Tibial nerve (tissue), 4 donors: ENCODE results near the gene KCNMB3. TPM values are rescaled to one million over a fixed set of nuclear protein-coding genes. Genes with fewer than 3 reads are reported as not detected.
"Not testable (repeated sequence)": the region's sequence is repeated elsewhere in the genome, so short reads cannot be mapped to it uniquely, and the experiment has no call there.

Source experiments
- DNase-seq, 2 donors: peaks; one replicate each; pipeline ENCODE4 v3.0.0-alpha.2; 2019; ENCODE audit warnings: low spot score in 2 of 2
- H3K27ac ChIP-seq, 4 donors: fragments of 200-600 bp; sonication (generic) in 3 of 4; one replicate each; pipeline ENCODE4 v1.5.1; 2017 to 2019; ENCODE audit warnings: mild to moderate bottlenecking in 1 of 4
- H3K27me3 ChIP-seq, 2 donors: fragments of 200-600 bp; sonication (generic) in 1 of 2; one replicate each; pipeline versions ENCODE4 v1.5.1 to v1.6.0; 2017 to 2019
- H3K36me3 ChIP-seq, 3 donors: fragments of 200-600 bp; sonication (generic); one replicate each; pipeline ENCODE4 v1.5.1; 2018 to 2019
- H3K4me1 ChIP-seq, 4 donors: fragments of 200-600 bp; sonication (generic) in 3 of 4; one replicate each; pipeline ENCODE4 v1.5.1; 2017 to 2019
- H3K4me3 ChIP-seq, 4 donors: fragments of 200-600 bp; sonication (generic) in 3 of 4; one replicate each; pipeline ENCODE4 v1.5.1; 2017 to 2019; ENCODE audit warnings: mild to moderate bottlenecking in 1 of 4, moderate library complexity in 1 of 4
- H3K9me3 ChIP-seq, 4 donors: fragments of 200-600 bp; sonication (generic) in 3 of 4; one replicate each; pipeline ENCODE4 v1.5.1; 2017 to 2019
- CTCF ChIP-seq, 5 experiments: fragments of 200-600 bp in 3 of 5; fragments of 450-650 bp in 2 of 5; sonication (generic) in 3 of 5; IDR thresholded peaks; one replicate each; pipeline ENCODE4 v1.5.1; 2016 to 2019; ENCODE audit warnings: antibody characterized with exemption in 5 of 5, mild to moderate bottlenecking in 3 of 5, moderate library complexity in 2 of 5
- EP300 ChIP-seq, 2 donors: sonication (generic); formaldehyde crosslinking; IDR thresholded peaks; one replicate each; pipeline ENCODE4 v1.6.1; 2017; ENCODE audit warnings: antibody characterized with exemption in 2 of 2, mild to moderate bottlenecking in 1 of 2
- POLR2A ChIP-seq, 2 donors: fragments of 450-650 bp; IDR thresholded peaks; one replicate each; pipeline ENCODE4 v1.6.1; 2017; ENCODE audit warnings: antibody characterized with exemption in 2 of 2, mild to moderate bottlenecking in 2 of 2, moderate library complexity in 2 of 2
- WGBS, 2 donors: methylation state at CpG; one replicate each; pipeline ENCODE4 v1.1.5; 2018; 5-methylcytosine and 5-hydroxymethylcytosine counted together
- total RNA-seq, 4 donors: library from RNA; depleted of rRNA; stranded (reverse); fragments of >200 nt; gene quantifications; one replicate each; pipeline ENCODE4 v1.1.0, GENCODE V29; 2016

The KCNMB3 gene
- total RNA-seq, 4 donors from 2014 or later: 2.0 to 3.3 (median 2.7) TPM

- WGBS, 2 donors: 81 to 95% methylated on average over 1 of the region's 1 CpG
- TF ChIP-seq CTCF (IDR thresholded peaks at IDR 0.05) (no peak), EP300 (IDR thresholded peaks at IDR 0.05) (no peak), POLR2A (IDR thresholded peaks at IDR 0.05) (no peak)
- no peak overlapping the region for H3K27ac ChIP-seq
- no peaks in the 10 kb centered on the region for H3K36me3 ChIP-seq
- H3K4me1 ChIP-seq: no peaks in the 10 kb centered on the region
- DNase-seq: no peak
- no peak overlapping the region for H3K4me3 ChIP-seq
- no peaks in the 10 kb centered on the region for H3K27me3 ChIP-seq
- no peaks in the 10 kb centered on the region for H3K9me3 ChIP-seq
Measured at GRCh38 chr3:179279837-179280236, 28.9 kb upstream of the KCNMB3 start.

- TF ChIP-seq EP300 (IDR thresholded peaks at IDR 0.05) (no peak), POLR2A (IDR thresholded peaks at IDR 0.05) (no peak), CTCF (IDR thresholded peaks at IDR 0.05) (no peak)
- H3K27ac ChIP-seq: no peak overlapping the region
- WGBS, 2 donors: 25 to 45% methylated on average over 4 of the region's 4 CpGs
- H3K27me3 ChIP-seq: no peaks in the 10 kb centered on the region
- no peaks in the 10 kb centered on the region for H3K4me1 ChIP-seq
- no peak for DNase-seq
- no peak overlapping the region for H3K4me3 ChIP-seq
- no peaks in the 10 kb centered on the region for H3K9me3 ChIP-seq
- no peaks in the 10 kb centered on the region for H3K36me3 ChIP-seq
Measured at GRCh38 chr3:179278932-179279693, 28.2 kb upstream of the KCNMB3 start.

GRCh38 chr3:179278151-179278550, 27.2 kb upstream of the KCNMB3 start:
- TF ChIP-seq POLR2A (IDR thresholded peaks at IDR 0.05) (no peak), EP300 (IDR thresholded peaks at IDR 0.05) (no peak), CTCF (IDR thresholded peaks at IDR 0.05) (no peak)
- no peaks in the 10 kb centered on the region for H3K36me3 ChIP-seq
- H3K27me3 ChIP-seq: no peaks in the 10 kb centered on the region
- WGBS, 2 donors: 95 to 100% methylated on average over 1 of the region's 1 CpG
- no peak overlapping the region for H3K4me3 ChIP-seq
- DNase-seq: no peak
- H3K27ac ChIP-seq: no peak overlapping the region
- no peaks in the 10 kb centered on the region for H3K4me1 ChIP-seq
- H3K9me3 ChIP-seq: no peaks in the 10 kb centered on the region

GRCh38 chr3:179276743-179277142, 25.8 kb upstream of the KCNMB3 start:
- 91 to 93% methylated on average over 3 of the region's 3 CpGs for WGBS, 2 donors
- no peaks in the 10 kb centered on the region for H3K9me3 ChIP-seq
- H3K27ac ChIP-seq: no peak overlapping the region
- TF ChIP-seq POLR2A (IDR thresholded peaks at IDR 0.05): no peak
- no peak for TF ChIP-seq EP300 (IDR thresholded peaks at IDR 0.05)
- TF ChIP-seq CTCF (IDR thresholded peaks at IDR 0.05): no peak
- H3K27me3 ChIP-seq: no peaks in the 10 kb centered on the region
- no peaks in the 10 kb centered on the region for H3K36me3 ChIP-seq
- H3K4me3 ChIP-seq: no peak overlapping the region
- no peak for DNase-seq
- no peaks in the 10 kb centered on the region for H3K4me1 ChIP-seq

- Histone ChIP-seq H3K4me3 (no peak overlapping the region), H3K27me3 (no peaks in the 10 kb centered on the region), H3K4me1 (no peaks in the 10 kb centered on the region), H3K9me3 (no peaks in the 10 kb centered on the region), H3K27ac (no peak overlapping the region), H3K36me3 (no peaks in the 10 kb centered on the region)
- no peak for TF ChIP-seq EP300 (IDR thresholded peaks at IDR 0.05)
- TF ChIP-seq POLR2A (IDR thresholded peaks at IDR 0.05): no peak
- no peak for TF ChIP-seq CTCF (IDR thresholded peaks at IDR 0.05)
- WGBS, 2 donors: 70 to 77% methylated on average over 3 of the region's 3 CpGs
- DNase-seq: no peak
Measured at GRCh38 chr3:179276001-179276400, 25.1 kb upstream of the KCNMB3 start.

- not testable (repeated sequence) for H3K9me3 ChIP-seq
Measured at GRCh38 chr3:179274434-179274833, 23.5 kb upstream of the KCNMB3 start.

More at GRCh38 chr3:179274434-179274833, 23.5 kb upstream of the KCNMB3 start:
- H3K4me3 ChIP-seq, H3K4me1 ChIP-seq, DNase-seq, H3K27me3 ChIP-seq, H3K27ac ChIP-seq, H3K36me3 ChIP-seq: not testable (repeated sequence)
- whole genome bisulfite sequencing, 2 donors: 96 to 97% methylated on average over 2 of the region's 2 CpGs
